CD4-positive, alpha-beta T cell treated with Interleukin-17A for 1 hour (primary cell): ENCODE results near the gene RNF125.

Experiments
- DNase-seq: peaks from one replicate; pipeline ENCODE4 v3.0.0-alpha.2; 2020

Gene RNF125

GRCh38 chr18:32091724-32092421 is 73.2 kb downstream of the RNF125 start, which contains the start of gene RNF138:
RNF138 (plus strand) TSS chr18:32091874; CDS start chr18:32092777, 903 bp downstream.
- DNase-seq, result peak; percentile 90

GRCh38 chr18:32092422-32093101 is 73.9 kb downstream of the RNF125 start:
- peak; percentile 99 for DNase-seq

GRCh38 chr18:32093102-32093511 is 74.5 kb downstream of the RNF125 start:
- DNase-seq, result peak; percentile 61

- no peak for DNase-seq
Measured at GRCh38 chr18:32093523-32093922, 74.9 kb downstream of the RNF125 start.

- DNase-seq, result no peak
Measured at GRCh38 chr18:32095192-32095899, 76.7 kb downstream of the RNF125 start.

- DNase-seq, result no peak
Measured at GRCh38 chr18:32095900-32096229, 77.2 kb downstream of the RNF125 start.

- peak; percentile 27 for DNase-seq
Measured at GRCh38 chr18:32096946-32097345, 78.3 kb downstream of the RNF125 start.

GRCh38 chr18:32104516-32104915 is 85.9 kb downstream of the RNF125 start:
- DNase-seq, result no peak

GRCh38 chr18:32110005-32110404 is 91.4 kb downstream of the RNF125 start:
- no peak for DNase-seq

GRCh38 chr18:32111706-32112105 is 93.1 kb downstream of the RNF125 start:
- DNase-seq, result no peak

- no peak for DNase-seq
Measured at GRCh38 chr18:32112826-32113225, 94.2 kb downstream of the RNF125 start.

GRCh38 chr18:32114293-32114942 is 95.8 kb downstream of the RNF125 start:
- no peak for DNase-seq

GRCh38 chr18:32122039-32122438 is 103.4 kb downstream of the RNF125 start:
- DNase-seq, result no peak
